H7 (cell line): ENCODE data around the gene SPRR2G. TPM values are rescaled to one million over a fixed set of nuclear protein-coding genes. Genes with fewer than 3 reads are reported as not detected.
"Not testable (repeated sequence)": the region's sequence is repeated elsewhere in the genome, so short reads cannot be mapped to it uniquely, and the experiment has no call there.

ENCODE experiments used
- DNase-seq: peaks from one replicate; pipeline ENCODE4 v3.0.0; 2012
- H3K27me3 ChIP-seq: 2 replicates; pipeline ENCODE4 v1.6.0; 2011; ENCODE audit warnings: mild to moderate bottlenecking, low read length; ENCODE audit not compliant: control insufficient read depth, insufficient read depth
- H3K36me3 ChIP-seq: replicated peaks from 2 replicates; pipeline ENCODE4 v1.5.1; 2011; ENCODE audit warnings: low read length; ENCODE audit not compliant: control insufficient read depth, insufficient read depth
- H3K4me3 ChIP-seq: 2 replicates; pipeline ENCODE4 v1.5.1; 2011; ENCODE audit warnings: low read depth, mild to moderate bottlenecking, control low read depth, low read length, moderate library complexity; ENCODE audit not compliant: insufficient read depth
- total RNA-seq: library from RNA; depleted of rRNA; stranded (reverse); fragments of >200 nt; shearing (Covaris generic); gene quantifications from 2 replicates; pipeline ENCODE4 v1.2.3, GENCODE V29; 2014; rRNA removed

The SPRR2G gene
- 0.26 TPM in 1 of 2 replicates, not detected in the other for total RNA-seq

- H3K27me3 ChIP-seq: no peaks in the 10 kb centered on the region
- H3K4me3 ChIP-seq: no peak within 1 kb of the TSS
- no peaks in the 10 kb centered on the region for H3K36me3 ChIP-seq
- DNase-seq: no peak
Measured at GRCh38 chr1:153150846-153151245, at the start of gene SPRR2G. Gene SPRR2G (minus strand): TSS chr1:153150890. CDS start chr1:153150110, 780 bp downstream.

GRCh38 chr1:153195216-153195615 lies 44.5 kb upstream of the SPRR2G start:
- no peak for DNase-seq
- Histone ChIP-seq H3K27me3 (no peaks in the 10 kb centered on the region), H3K4me3 (no peak overlapping the region), H3K36me3 (no peaks in the 10 kb centered on the region)

GRCh38 chr1:153194331-153195050 lies 43.8 kb upstream of the SPRR2G start:
- DNase-seq: no peak
- H3K4me3 ChIP-seq: no peak overlapping the region
- no peaks in the 10 kb centered on the region for H3K36me3 ChIP-seq
- no peaks in the 10 kb centered on the region for H3K27me3 ChIP-seq

- no peaks in the 10 kb centered on the region for H3K36me3 ChIP-seq
- no peak overlapping the region for H3K4me3 ChIP-seq
- H3K27me3 ChIP-seq: no peaks in the 10 kb centered on the region
- DNase-seq: peak; percentile 68
Measured at GRCh38 chr1:153192697-153193096, 42.0 kb upstream of the SPRR2G start.

- Histone ChIP-seq H3K27me3 (no peaks in the 10 kb centered on the region), H3K36me3 (no peaks in the 10 kb centered on the region), H3K4me3 (no peak overlapping the region)
- DNase-seq: no peak
Measured at GRCh38 chr1:153190373-153190772, 39.7 kb upstream of the SPRR2G start.

GRCh38 chr1:153188301-153188700 lies 37.6 kb upstream of the SPRR2G start:
- H3K27me3 ChIP-seq, DNase-seq, H3K36me3 ChIP-seq, H3K4me3 ChIP-seq: not testable (repeated sequence)

GRCh38 chr1:153180556-153180955 lies 29.9 kb upstream of the SPRR2G start:
- DNase-seq: no peak
- no peak overlapping the region for H3K4me3 ChIP-seq
- H3K36me3 ChIP-seq: no peaks in the 10 kb centered on the region
- H3K27me3 ChIP-seq: no peaks in the 10 kb centered on the region

GRCh38 chr1:153178922-153179321 lies 28.2 kb upstream of the SPRR2G start:
- Histone ChIP-seq H3K36me3 (no peaks in the 10 kb centered on the region), H3K27me3 (no peaks in the 10 kb centered on the region), H3K4me3 (no peak overlapping the region)
- no peak for DNase-seq

GRCh38 chr1:153174624-153175023 lies 23.9 kb upstream of the SPRR2G start:
- no peak for DNase-seq
- Histone ChIP-seq H3K27me3 (no peaks in the 10 kb centered on the region), H3K4me3 (no peak overlapping the region), H3K36me3 (no peaks in the 10 kb centered on the region)

GRCh38 chr1:153168686-153169085 lies 18.0 kb upstream of the SPRR2G start:
- no peak overlapping the region for H3K4me3 ChIP-seq
- H3K27me3 ChIP-seq: no peaks in the 10 kb centered on the region
- no peak for DNase-seq
- no peaks in the 10 kb centered on the region for H3K36me3 ChIP-seq

GRCh38 chr1:153155541-153155940 lies 4.9 kb upstream of the SPRR2G start:
- Histone ChIP-seq H3K27me3 (no peaks in the 10 kb centered on the region), H3K4me3 (no peak overlapping the region), H3K36me3 (no peaks in the 10 kb centered on the region)
- no peak for DNase-seq

GRCh38 chr1:153152481-153152880 lies 1.8 kb upstream of the SPRR2G start:
- DNase-seq: no peak
- no peaks in the 10 kb centered on the region for H3K36me3 ChIP-seq
- no peak overlapping the region for H3K4me3 ChIP-seq
- H3K27me3 ChIP-seq: no peaks in the 10 kb centered on the region

GRCh38 chr1:153141377-153141776 lies 9.3 kb downstream of the SPRR2G start:
- H3K27me3 ChIP-seq: no peaks in the 10 kb centered on the region
- DNase-seq: no peak
- H3K4me3 ChIP-seq: no peak overlapping the region
- H3K36me3 ChIP-seq: no peaks in the 10 kb centered on the region

GRCh38 chr1:153140484-153140883 lies 10.2 kb downstream of the SPRR2G start:
- no peak overlapping the region for H3K4me3 ChIP-seq
- H3K36me3 ChIP-seq: no peaks in the 10 kb centered on the region
- DNase-seq: no peak
- no peaks in the 10 kb centered on the region for H3K27me3 ChIP-seq

GRCh38 chr1:153133743-153134142 lies 16.9 kb downstream of the SPRR2G start:
- Histone ChIP-seq H3K36me3 (no peaks in the 10 kb centered on the region), H3K4me3 (no peak overlapping the region), H3K27me3 (no peaks in the 10 kb centered on the region)
- no peak for DNase-seq

GRCh38 chr1:153133267-153133666 lies 17.4 kb downstream of the SPRR2G start:
- no peak overlapping the region for H3K4me3 ChIP-seq
- H3K27me3 ChIP-seq: no peaks in the 10 kb centered on the region
- no peak for DNase-seq
- H3K36me3 ChIP-seq: no peaks in the 10 kb centered on the region
